ENCODE data around the gene TRAF1. TPM values are rescaled to one million over a fixed set of nuclear protein-coding genes. Genes with fewer than 3 reads are reported as not detected.

TRAF1 gene
- total RNA-seq, 1 experiment from 2014 or later: 1.4 TPM

DNA sequence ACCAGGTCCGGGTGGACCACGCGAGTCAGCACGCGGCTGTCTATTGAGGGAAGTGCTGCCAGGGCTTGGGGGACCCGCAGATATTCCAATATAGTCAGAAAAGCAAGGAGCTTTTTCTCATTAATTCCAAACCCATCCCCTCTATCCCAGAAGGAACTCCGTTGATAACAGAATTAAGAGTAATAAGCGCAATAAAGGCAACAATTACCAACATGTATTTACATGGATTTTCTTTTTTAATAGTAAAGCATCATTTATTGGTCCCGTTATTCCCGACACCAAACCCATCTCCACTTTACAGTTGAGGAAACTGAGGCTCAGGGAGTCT, 57.3 kb downstream of the TRAF1 start:
- H3K56ac ChIP-seq (ENCODE audit: insufficient read length, low read depth, low read length): no peak overlapping the region
- H3K4me3 Mint-ChIP-seq: peak overlapping the region; percentile 77 to 89
- H3K4ac ChIP-seq (ENCODE audit: low read depth, low read length): no peak overlapping the region
- no peak overlapping the region for H3K14ac ChIP-seq (ENCODE audit: insufficient read depth, low read length)
- H3K27ac Mint-ChIP-seq: peak overlapping the region in 2 of 3 experiments; percentile 87 to 92; a peak in 3 of 7 replicates
- no peaks in the 10 kb centered on the region for H3K79me1 ChIP-seq (ENCODE audit: insufficient read depth, low read depth, low read length, poor library complexity, severe bottlenecking)
- peaks cover 35 to 39% of the 10 kb centered on the region in 2 experiments for H3K4me1 Mint-ChIP-seq
- H2BK20ac ChIP-seq (ENCODE audit: low read depth, low read length, poor library complexity, severe bottlenecking): no peak overlapping the region
- H4K5ac ChIP-seq (ENCODE audit: insufficient read length, low read depth, low read length): no peak overlapping the region
- no peak overlapping the region for H3K23ac ChIP-seq (ENCODE audit: insufficient read length, low read depth, low read length)
- no peak overlapping the region for H2BK120ac ChIP-seq (ENCODE audit: low read depth, low read length, poor library complexity, severe bottlenecking)
- no peaks in the 10 kb centered on the region for H3K79me2 ChIP-seq (ENCODE audit: insufficient read depth, low read length)
- no peak overlapping the region for H3T11ph ChIP-seq (ENCODE audit: low read length)
- H2BK15ac ChIP-seq (ENCODE audit: low read depth, low read length): no peak overlapping the region
- H4K8ac ChIP-seq (replicated peaks; ENCODE audit: insufficient read length, low read depth, low read length): no peak overlapping the region
- TF ChIP-seq CTCF (conservative IDR thresholded peaks at IDR 0.05): no peak
- H3K27ac ChIP-seq (ENCODE audit: insufficient read length, low read depth, low read length): no peak overlapping the region
- H4K20me1 ChIP-seq (ENCODE audit: control insufficient read depth, insufficient read depth, insufficient read length): no peaks in the 10 kb centered on the region
- no peak overlapping the region for H2AK5ac ChIP-seq (ENCODE audit: insufficient read length, low read length)
- DNase-seq: no peak
- WGBS (ENCODE audit: extremely low coverage, insufficient read length, low lambda C conversion rate): no CpG with 5 or more reads among the region's 10 CpGs
- no peaks in the 10 kb centered on the region for H3K23me2 ChIP-seq (ENCODE audit: insufficient read length, low read depth, low read length, poor library complexity, severe bottlenecking)
- H3K9me3 Mint-ChIP-seq: no peaks in the 10 kb centered on the region; a peak in 1 of 5 replicates
- no peak overlapping the region for H3K9ac ChIP-seq (ENCODE audit: extremely low read depth, insufficient read length, low read length)
- H3K4me1 ChIP-seq (ENCODE audit: insufficient read depth, low read length): peaks cover 10% of the 10 kb centered on the region
- H4K91ac ChIP-seq (ENCODE audit: insufficient read length, low read depth, low read length): no peak overlapping the region
- H3K27me3 Mint-ChIP-seq (ENCODE audit: low read depth): no peaks in the 10 kb centered on the region
- no peaks in the 10 kb centered on the region for H3K27me3 ChIP-seq (ENCODE audit: insufficient read depth, low read length)
- no peak overlapping the region for H3K18ac ChIP-seq (ENCODE audit: insufficient read length, low read depth, low read length)
- no peak overlapping the region for H2BK12ac ChIP-seq (ENCODE audit: insufficient read length, low read depth, low read length)
- H3K9me3 ChIP-seq (ENCODE audit: control insufficient read depth, low read depth, low read length): no peaks in the 10 kb centered on the region
- H3K36me3 Mint-ChIP-seq (ENCODE audit: insufficient read depth in 1 of 3, low read depth in 3 of 3): peaks cover 3 to 53% (median 22%) of the 10 kb centered on the region in 3 experiments; a peak in 6 of 7 replicates
- no peak overlapping the region for H2BK5ac ChIP-seq (ENCODE audit: insufficient read length, low read length)
- no peak overlapping the region for H2AFZ ChIP-seq (ENCODE audit: low read length)
- H3K4me2 ChIP-seq (ENCODE audit: insufficient read depth, insufficient read length, low read length): peak overlapping the region; percentile 50
